RKO (cell line): Measurements from ENCODE around the gene SASH1.

ENCODE experiments used
- DNase-seq: peaks from one replicate; pipeline ENCODE4 v3.0.0-alpha.2; 2016; ENCODE audit warnings: low spot score

The SASH1 gene

GRCh38 chr6:148523048-148523447 lies 180.4 kb downstream of the SASH1 start:
- DNase-seq: no peak

GRCh38 chr6:148523551-148523950 lies 180.9 kb downstream of the SASH1 start:
- no peak for DNase-seq

GRCh38 chr6:148524471-148524882 lies 181.8 kb downstream of the SASH1 start:
- DNase-seq: no peak

GRCh38 chr6:148524976-148525375 lies 182.3 kb downstream of the SASH1 start:
- no peak for DNase-seq

GRCh38 chr6:148525453-148525852 lies 182.8 kb downstream of the SASH1 start:
- no peak for DNase-seq

- DNase-seq: no peak
These were observed 183.5 kb downstream of the SASH1 start for GRCh38 chr6:148526145-148526544.

GRCh38 chr6:148528292-148528691 lies 185.7 kb downstream of the SASH1 start:
- no peak for DNase-seq

- DNase-seq: no peak
These were observed 186.4 kb downstream of the SASH1 start for GRCh38 chr6:148529010-148529409.

- peak; percentile 6 for DNase-seq
These were observed 187.8 kb downstream of the SASH1 start for GRCh38 chr6:148530394-148530953.

- no peak for DNase-seq
These were observed 188.3 kb downstream of the SASH1 start for GRCh38 chr6:148530976-148531375.

GRCh38 chr6:148532698-148533097 lies 190.1 kb downstream of the SASH1 start:
- no peak for DNase-seq

- DNase-seq: no peak
These were observed 190.9 kb downstream of the SASH1 start for GRCh38 chr6:148533309-148534107.

GRCh38 chr6:148534871-148535270 lies 192.2 kb downstream of the SASH1 start:
- DNase-seq: no peak

- DNase-seq: no peak
These were observed 192.7 kb downstream of the SASH1 start for GRCh38 chr6:148535381-148535780.

GRCh38 chr6:148535976-148536375 lies 193.3 kb downstream of the SASH1 start:
- no peak for DNase-seq

GRCh38 chr6:148538261-148539190 lies 195.9 kb downstream of the SASH1 start:
- no peak for DNase-seq

- no peak for DNase-seq
These were observed 200.9 kb downstream of the SASH1 start for GRCh38 chr6:148543540-148543939.

GRCh38 chr6:148544421-148544820 lies 201.8 kb downstream of the SASH1 start:
- no peak for DNase-seq

GRCh38 chr6:148545901-148546300 lies 203.3 kb downstream of the SASH1 start:
- no peak for DNase-seq

- no peak for DNase-seq
These were observed 204.5 kb downstream of the SASH1 start for GRCh38 chr6:148547110-148547509.

- no peak for DNase-seq
These were observed 205.6 kb downstream of the SASH1 start for GRCh38 chr6:148548065-148548748.

- DNase-seq: no peak
These were observed 206.1 kb downstream of the SASH1 start for GRCh38 chr6:148548749-148549140.
